Brain microvascular endothelial cell (primary cell): ENCODE data around the gene OARD1.

Experiments
- DNase-seq: peaks from one replicate; pipeline ENCODE4 v3.0.0-alpha.2; 2020
- H3K27ac ChIP-seq: fragments of 250-450 bp; sonication (Bioruptor Pico); 2 replicates; pipeline ENCODE4 v1.5.1; 2020; ENCODE audit warnings: mild to moderate bottlenecking, moderate library complexity
- H3K27me3 ChIP-seq: fragments of 250-450 bp; sonication (Bioruptor Pico); replicated peaks from 2 replicates; pipeline ENCODE4 v1.5.1; 2020; ENCODE audit warnings: mild to moderate bottlenecking
- H3K36me3 ChIP-seq: fragments of 250-450 bp; sonication (Bioruptor Pico); replicated peaks from 2 replicates; pipeline ENCODE4 v1.5.1; 2020; ENCODE audit warnings: mild to moderate bottlenecking
- H3K4me3 ChIP-seq: 2 replicates; pipeline ENCODE4 v1.5.1; 2011; ENCODE audit warnings: low read depth, mild to moderate bottlenecking, control low read depth, low read length, moderate library complexity
- CTCF ChIP-seq: IDR thresholded peaks from 2 replicates; pipeline ENCODE4 v1.5.1; 2011; ENCODE audit warnings: low read depth, mild to moderate bottlenecking, moderate library complexity, low read length, control low read depth, inconsistent platforms; ENCODE audit errors: missing control alignments
- in situ Hi-C: cut with HindIII; loops from 2 replicates; pipeline ENCODE4 v1.10.0; 2017; ENCODE audit warnings: low sequenced_read_pairs, low pct_ligation_motif_present

OARD1 gene

GRCh38 chr6:41014780-41015179 is 57.4 kb downstream of the OARD1 start:
- in situ Hi-C loops, result no loop called here
- Histone ChIP-seq H3K27me3 (no peaks in the 10 kb centered on the region), H3K4me3 (no peak overlapping the region), H3K36me3 (no peaks in the 10 kb centered on the region), H3K27ac (no peak overlapping the region)
- no peak for TF ChIP-seq CTCF
- no peak for DNase-seq
